Activated CD4-positive, alpha-beta T cell treated with anti-CD3 and anti-CD28 coated beads, Interleukin-2, amount 10 ng/mL, durations not matched to agents 7 days and 5 days (primary cell): ENCODE data around the gene PRKCZ. TPM values are rescaled to one million over a fixed set of nuclear protein-coding genes. Genes with fewer than 3 reads are reported as not detected.
A peak's percentile ranks its signal among the peaks of the same experiment; 100 is the strongest.
"Not testable (repeated sequence)": the region's sequence is repeated elsewhere in the genome, so short reads cannot be mapped to it uniquely, and the experiment has no call there.

ENCODE experiments used
- CTCF ChIA-PET: fragments of 350-600 bp; sonication (Branson Sonifier 250); formaldehyde crosslinking; loops from one replicate; lab custom pipeline; 2021; ENCODE audit warnings: antibody characterized with exemption; lab: Charles Lee
- POLR2A ChIA-PET: fragments of 350-600 bp; sonication (Branson Sonifier 250); formaldehyde crosslinking; loops from one replicate; lab custom pipeline; 2021; ENCODE audit warnings: antibody characterized with exemption; lab: Charles Lee
- DNase-seq: peaks from one replicate; pipeline ENCODE4 v3.0.0-alpha.2; 2020
- H3K27ac Mint-ChIP-seq: one replicate; pipeline ENCODE4 v1.8.0; 2021; ENCODE audit warnings: mild to moderate bottlenecking, moderate library complexity, mixed read lengths
- H3K27me3 Mint-ChIP-seq: one replicate; pipeline ENCODE4 v1.8.0; 2021; ENCODE audit warnings: mixed read lengths
- H3K36me3 Mint-ChIP-seq: one replicate; pipeline ENCODE4 v1.8.0; 2021; ENCODE audit warnings: low read depth, mixed read lengths
- H3K4me1 Mint-ChIP-seq: one replicate; pipeline ENCODE4 v1.8.0; 2021; ENCODE audit warnings: mixed read lengths
- H3K4me3 Mint-ChIP-seq: one replicate; pipeline ENCODE4 v1.8.0; 2021; ENCODE audit warnings: mild to moderate bottlenecking, moderate library complexity, mixed read lengths
- H3K9me3 Mint-ChIP-seq: one replicate; pipeline ENCODE4 v1.8.0; 2021; ENCODE audit warnings: mixed read lengths
- total RNA-seq, 2 experiments: library from RNA; stranded (reverse); gene quantifications; one replicate each; pipeline ENCODE4 v1.2.3, GENCODE V29; 2021

Gene PRKCZ
- total RNA-seq, 2 experiments from 2014 or later: 5.1 to 5.6 TPM

GRCh38 chr1:2137257-2138121 lies 87.3 kb downstream of the PRKCZ start:
- H3K27me3 Mint-ChIP-seq: no peaks in the 10 kb centered on the region
- DNase-seq: no peak
- no peak overlapping the region for H3K4me3 Mint-ChIP-seq
- peaks cover 17% of the 10 kb centered on the region for H3K4me1 Mint-ChIP-seq
- ChIA-PET CTCF (interaction anchor here (0.7 kb wide), 1 partner anchor 8 kb away, joined by 3 read pairs; no protein-coding TSS in a partner anchor), POLR2A (no interaction called here)
- no peaks in the 10 kb centered on the region for H3K36me3 Mint-ChIP-seq
- peak overlapping the region; percentile 52 for H3K27ac Mint-ChIP-seq
- no peaks in the 10 kb centered on the region for H3K9me3 Mint-ChIP-seq

DNA sequence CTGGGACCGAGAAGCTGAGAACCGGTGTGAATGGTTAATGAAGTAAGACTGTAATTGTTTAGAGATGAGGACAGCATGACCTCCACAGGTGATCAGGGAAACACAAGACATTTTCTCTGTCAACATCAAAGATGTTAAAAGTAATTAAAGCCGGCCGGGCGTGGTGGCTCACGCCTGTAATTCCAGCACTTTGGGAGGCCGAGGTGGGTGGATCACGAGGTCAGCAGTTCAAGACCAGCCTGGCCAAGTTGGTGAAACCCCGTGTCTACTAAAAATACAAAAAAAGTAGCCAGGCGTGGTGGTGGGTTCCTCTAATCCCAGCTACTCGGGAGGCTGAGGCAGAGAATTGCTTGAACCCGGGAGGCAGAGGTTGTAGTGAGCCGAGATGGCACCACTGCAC lies 88.9 kb downstream of the PRKCZ start:
- POLR2A ChIA-PET, H3K4me1 Mint-ChIP-seq: not testable (repeated sequence)
- CTCF ChIA-PET: interaction anchor here (1.9 to 2.7 kb wide), 2 partner anchors 35 to 242 kb away, joined by 5 to 10 read pairs; no protein-coding TSS in a partner anchor

GRCh38 chr1:2141025-2141424 lies 90.8 kb downstream of the PRKCZ start:
- ChIA-PET POLR2A (no interaction called here), CTCF (interaction anchor here (0.9 to 2.7 kb wide), 4 partner anchors 9 to 240 kb away, joined by 3 to 10 read pairs (median 4); no protein-coding TSS in a partner anchor)
- no peaks in the 10 kb centered on the region for H3K9me3 Mint-ChIP-seq
- no peak for DNase-seq
- H3K4me1 Mint-ChIP-seq: peaks cover 9% of the 10 kb centered on the region
- H3K4me3 Mint-ChIP-seq: no peak overlapping the region
- no peaks in the 10 kb centered on the region for H3K36me3 Mint-ChIP-seq
- H3K27ac Mint-ChIP-seq: no peak overlapping the region
- no peaks in the 10 kb centered on the region for H3K27me3 Mint-ChIP-seq

More for the DNA sequence above, 88.9 kb downstream of the PRKCZ start:
- H3K36me3 Mint-ChIP-seq, DNase-seq, H3K27me3 Mint-ChIP-seq, H3K27ac Mint-ChIP-seq, H3K9me3 Mint-ChIP-seq, H3K4me3 Mint-ChIP-seq: not testable (repeated sequence)

DNA sequence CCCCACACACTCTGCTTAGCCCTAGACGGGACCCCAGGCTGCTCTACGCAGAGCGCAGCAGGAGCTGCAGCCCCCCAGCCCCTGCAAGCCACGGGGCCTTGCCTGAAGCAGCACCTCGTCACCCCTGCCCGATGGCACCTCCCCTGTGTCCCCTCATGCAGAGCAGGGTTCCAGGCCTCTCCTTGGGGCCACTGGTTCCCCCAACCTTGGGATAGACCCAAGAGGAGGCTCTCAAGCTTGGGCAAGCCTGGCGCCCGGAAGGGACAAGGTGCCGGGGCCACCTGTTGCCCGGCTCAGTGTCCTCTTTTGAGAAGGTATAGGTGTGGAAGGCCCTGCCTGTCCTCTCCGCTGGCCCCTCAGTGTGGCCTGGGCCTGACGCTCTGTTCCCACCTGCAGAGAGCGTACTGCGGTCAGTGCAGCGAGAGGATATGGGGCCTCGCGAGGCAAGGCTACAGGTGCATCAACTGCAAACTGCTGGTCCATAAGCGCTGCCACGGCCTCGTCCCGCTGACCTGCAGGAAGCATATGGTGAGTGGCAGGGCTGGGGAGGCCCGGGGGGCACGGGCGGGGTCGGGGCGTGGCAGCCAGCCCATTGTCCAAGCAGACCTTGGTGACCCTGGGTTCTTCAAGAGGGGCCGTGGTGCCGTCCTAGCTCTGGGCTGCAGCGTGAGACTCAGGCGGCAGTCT lies 93.7 kb downstream of the PRKCZ start:
- H3K36me3 Mint-ChIP-seq: no peaks in the 10 kb centered on the region
- H3K27ac Mint-ChIP-seq: no peak overlapping the region
- no peaks in the 10 kb centered on the region for H3K9me3 Mint-ChIP-seq
- CTCF ChIA-PET: interaction anchor here (0.6 kb wide), 1 partner anchor 766 kb away, joined by 4 read pairs; no protein-coding TSS in a partner anchor
- no peak for DNase-seq
- no peak overlapping the region for H3K4me3 Mint-ChIP-seq
- no peaks in the 10 kb centered on the region for H3K27me3 Mint-ChIP-seq
- peaks cover 9% of the 10 kb centered on the region for H3K4me1 Mint-ChIP-seq
- POLR2A ChIA-PET: no interaction called here

DNA sequence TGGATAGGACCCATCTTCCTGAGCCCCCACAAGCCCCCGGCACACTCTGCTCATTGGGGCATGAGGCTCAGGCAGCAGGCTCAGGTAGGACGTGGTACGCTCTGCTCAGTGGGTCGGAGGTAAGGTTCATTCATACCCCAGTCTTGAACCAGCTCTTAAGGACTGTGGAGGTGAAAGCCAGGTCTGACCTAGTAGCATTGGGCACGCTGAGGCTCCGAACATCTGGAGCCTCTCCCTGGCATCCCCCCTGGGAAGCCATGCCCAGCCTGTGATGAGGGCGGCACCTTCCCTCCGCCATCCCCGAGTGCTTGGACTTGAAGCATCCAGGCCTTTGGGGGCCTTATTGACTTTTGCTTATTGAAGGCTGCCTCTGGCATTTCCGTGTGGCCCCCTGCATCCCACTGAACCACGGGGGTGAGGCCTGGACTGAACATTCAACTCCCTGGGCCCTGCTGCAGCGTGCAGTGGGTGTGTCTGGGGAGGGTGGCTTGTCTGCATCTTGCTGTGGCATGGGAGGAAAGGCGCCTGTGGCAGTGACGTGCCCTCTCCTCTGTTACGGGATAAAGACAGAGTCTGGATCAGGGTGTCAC lies 94.4 kb downstream of the PRKCZ start:
- Mint-ChIP-seq H3K27ac (no peak overlapping the region), H3K36me3 (no peaks in the 10 kb centered on the region), H3K4me1 (peaks cover 8% of the 10 kb centered on the region), H3K9me3 (no peaks in the 10 kb centered on the region), H3K27me3 (no peaks in the 10 kb centered on the region), H3K4me3 (no peak overlapping the region)
- ChIA-PET POLR2A (no interaction called here), CTCF (no interaction called here)
- no peak for DNase-seq

DNA sequence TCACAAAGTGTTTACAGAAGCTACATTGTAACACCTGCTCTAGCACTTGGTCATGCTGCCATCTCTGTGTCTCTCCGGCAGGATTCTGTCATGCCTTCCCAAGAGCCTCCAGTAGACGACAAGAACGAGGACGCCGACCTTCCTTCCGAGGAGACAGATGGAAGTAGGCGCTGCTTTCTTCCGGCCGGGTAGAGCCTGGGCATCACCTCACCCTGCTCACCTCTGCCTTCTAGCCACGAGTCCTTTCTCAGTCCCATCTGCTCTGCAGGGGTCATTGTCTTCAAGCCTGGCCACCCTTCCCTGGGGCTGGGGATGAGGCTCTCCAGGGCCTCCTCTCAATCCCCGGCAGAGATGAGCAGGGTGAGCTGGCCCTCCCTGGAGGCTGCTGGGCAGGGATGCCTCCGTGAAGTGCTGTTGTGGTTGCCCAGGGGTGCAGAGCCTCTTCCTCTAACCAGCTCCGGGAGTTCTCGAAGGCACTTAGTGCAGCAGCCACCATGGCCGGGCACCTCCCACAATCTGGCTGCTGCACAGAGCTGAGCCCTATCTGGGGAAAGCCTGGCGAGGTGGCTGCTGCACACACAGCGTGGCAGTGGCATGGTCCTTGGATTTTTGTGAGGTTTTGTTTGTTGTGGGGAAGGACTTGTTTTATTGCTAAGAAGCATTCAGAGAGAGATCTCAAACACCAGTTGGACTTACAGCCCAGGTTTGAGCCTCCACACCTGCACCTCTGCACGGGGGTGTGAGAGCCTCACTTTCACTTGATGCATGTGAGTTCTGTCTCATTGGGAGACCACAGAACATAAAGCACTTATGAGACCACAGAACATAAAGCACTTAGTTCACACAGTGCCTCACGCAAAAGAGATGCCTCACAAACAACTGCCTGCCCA lies 96.0 kb downstream of the PRKCZ start:
- ChIA-PET CTCF (interaction anchor here (0.6 to 1.0 kb wide), 3 partner anchors 9 to 88 kb away, joined by 3 to 4 read pairs (median 3); partner anchors contain the start of gene FAAP20), POLR2A (no interaction called here)
- no peak overlapping the region for H3K27ac Mint-ChIP-seq
- no peak overlapping the region for H3K4me3 Mint-ChIP-seq
- no peaks in the 10 kb centered on the region for H3K36me3 Mint-ChIP-seq
- DNase-seq: peak; percentile 60
- H3K27me3 Mint-ChIP-seq: no peaks in the 10 kb centered on the region
- H3K4me1 Mint-ChIP-seq: peaks cover 5% of the 10 kb centered on the region
- H3K9me3 Mint-ChIP-seq: no peaks in the 10 kb centered on the region

DNA sequence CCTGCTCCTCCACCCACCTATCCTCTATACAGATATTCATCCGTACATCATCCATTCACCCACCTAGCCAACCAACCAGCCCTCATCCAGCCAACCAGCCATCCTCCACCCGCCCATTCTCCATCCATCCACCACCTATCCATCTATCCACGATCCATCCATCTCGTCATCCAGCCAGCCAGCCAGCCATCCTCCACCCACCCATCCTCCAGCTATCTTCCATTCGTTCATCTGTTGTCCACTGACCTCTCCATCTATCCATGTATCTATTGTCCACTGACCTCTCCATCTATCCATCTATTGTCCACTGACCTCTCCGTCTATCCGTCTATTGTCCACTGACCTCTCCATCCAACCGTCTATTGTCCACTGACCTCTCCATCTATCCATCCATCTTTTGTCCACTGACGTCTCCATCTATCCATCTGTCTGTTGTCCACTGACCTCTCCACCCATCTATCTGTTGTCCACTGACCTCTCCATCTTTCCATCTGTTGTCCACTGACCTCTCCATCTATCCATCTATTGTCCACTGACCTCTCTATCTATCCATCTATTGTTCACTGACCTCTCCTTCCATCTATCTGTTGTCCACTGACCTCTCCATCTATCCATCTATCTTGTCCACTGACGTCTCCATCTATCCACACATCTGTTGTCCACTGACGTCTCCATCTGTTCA lies 96.8 kb downstream of the PRKCZ start:
- no peak overlapping the region for H3K4me3 Mint-ChIP-seq
- no peaks in the 10 kb centered on the region for H3K9me3 Mint-ChIP-seq
- no peaks in the 10 kb centered on the region for H3K27me3 Mint-ChIP-seq
- H3K36me3 Mint-ChIP-seq: no peaks in the 10 kb centered on the region
- ChIA-PET CTCF (no interaction called here), POLR2A (no interaction called here)
- H3K27ac Mint-ChIP-seq: no peak overlapping the region
- peaks cover 8% of the 10 kb centered on the region for H3K4me1 Mint-ChIP-seq
- DNase-seq: no peak

DNA sequence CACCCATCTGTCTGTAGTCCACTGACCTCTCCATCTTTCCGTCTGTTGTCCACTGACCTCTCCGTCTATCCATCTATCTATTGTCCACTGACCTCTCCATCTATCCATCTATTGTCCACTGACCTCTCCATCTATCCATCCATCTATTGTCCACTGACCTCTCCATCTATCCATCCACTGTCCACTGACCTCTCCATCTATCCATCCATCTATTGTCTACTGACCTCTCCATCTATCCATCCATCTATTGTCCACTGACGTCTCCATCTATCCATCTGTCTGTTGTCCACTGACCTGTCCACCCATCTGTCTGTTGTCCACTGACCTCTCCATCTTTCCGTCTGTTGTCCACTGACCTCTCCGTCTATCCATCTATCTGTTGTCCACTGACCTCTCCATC lies 97.7 kb downstream of the PRKCZ start:
- H3K27me3 Mint-ChIP-seq, DNase-seq, H3K4me3 Mint-ChIP-seq, POLR2A ChIA-PET, H3K9me3 Mint-ChIP-seq, H3K36me3 Mint-ChIP-seq, CTCF ChIA-PET, H3K27ac Mint-ChIP-seq: not testable (repeated sequence)
- H3K4me1 Mint-ChIP-seq: peaks cover 13% of the 10 kb centered on the region

- POLR2A ChIA-PET: no interaction called here
- peak; percentile 82 for DNase-seq
- Mint-ChIP-seq H3K9me3 (no peaks in the 10 kb centered on the region), H3K27ac (no peak overlapping the region), H3K27me3 (no peaks in the 10 kb centered on the region), H3K4me3 (no peak overlapping the region), H3K4me1 (peaks cover 16% of the 10 kb centered on the region), H3K36me3 (peaks cover 4% of the 10 kb centered on the region)
- CTCF ChIA-PET: interaction anchor here (0.8 to 3.1 kb wide), 3 partner anchors 16 to 46 kb away, joined by 3 to 10 read pairs (median 5); partner anchors contain the start of gene FAAP20
Observed at GRCh38 chr1:2148691-2149090, 98.5 kb downstream of the PRKCZ start.

DNA sequence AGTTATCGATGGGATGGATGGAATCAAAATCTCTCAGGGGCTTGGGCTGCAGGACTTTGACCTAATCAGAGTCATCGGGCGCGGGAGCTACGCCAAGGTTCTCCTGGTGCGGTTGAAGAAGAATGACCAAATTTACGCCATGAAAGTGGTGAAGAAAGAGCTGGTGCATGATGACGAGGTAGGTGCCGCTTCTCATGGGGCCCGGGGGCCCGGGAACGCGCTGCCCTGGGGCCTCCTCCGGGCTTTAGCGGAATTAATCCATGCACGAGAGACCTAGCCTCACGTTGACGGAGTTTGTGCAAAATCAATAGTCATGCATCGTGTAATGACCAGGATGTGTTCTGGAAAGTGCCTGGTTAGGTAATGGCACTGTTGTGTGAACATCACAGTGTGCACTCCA lies 100.6 kb downstream of the PRKCZ start:
- no peaks in the 10 kb centered on the region for H3K27me3 Mint-ChIP-seq
- ChIA-PET CTCF (interaction anchor here (1.1 to 3.1 kb wide), 3 partner anchors 13 to 164 kb away, joined by 3 to 10 read pairs (median 3); no protein-coding TSS in a partner anchor), POLR2A (no interaction called here)
- peaks cover 6% of the 10 kb centered on the region for H3K36me3 Mint-ChIP-seq
- DNase-seq: no peak
- no peak overlapping the region for H3K4me3 Mint-ChIP-seq
- H3K27ac Mint-ChIP-seq: peak overlapping the region; percentile 31
- H3K4me1 Mint-ChIP-seq: peaks cover 14% of the 10 kb centered on the region
- peaks cover 7% of the 10 kb centered on the region for H3K9me3 Mint-ChIP-seq

GRCh38 chr1:2151252-2151651 lies 101.0 kb downstream of the PRKCZ start:
- ChIA-PET POLR2A (no interaction called here), CTCF (interaction anchor here (0.7 to 3.1 kb wide), 4 partner anchors 12 to 264 kb away, joined by 3 to 10 read pairs (median 3); no protein-coding TSS in a partner anchor)
- peaks cover 6% of the 10 kb centered on the region for H3K36me3 Mint-ChIP-seq
- H3K4me3 Mint-ChIP-seq: no peak overlapping the region
- H3K27me3 Mint-ChIP-seq: no peaks in the 10 kb centered on the region
- peaks cover 14% of the 10 kb centered on the region for H3K4me1 Mint-ChIP-seq
- DNase-seq: no peak
- H3K9me3 Mint-ChIP-seq: peaks cover 7% of the 10 kb centered on the region
- H3K27ac Mint-ChIP-seq: peak overlapping the region; percentile 31
